Brain microvascular endothelial cell (primary cell): ENCODE results near the gene LIPM.

Source experiments
- DNase-seq: peaks from one replicate; pipeline ENCODE4 v3.0.0-alpha.2; 2020
- H3K27ac ChIP-seq: fragments of 250-450 bp; sonication (Bioruptor Pico); 2 replicates; pipeline ENCODE4 v1.5.1; 2020; ENCODE audit warnings: mild to moderate bottlenecking, moderate library complexity
- H3K27me3 ChIP-seq: fragments of 250-450 bp; sonication (Bioruptor Pico); replicated peaks from 2 replicates; pipeline ENCODE4 v1.5.1; 2020; ENCODE audit warnings: mild to moderate bottlenecking
- H3K36me3 ChIP-seq: fragments of 250-450 bp; sonication (Bioruptor Pico); replicated peaks from 2 replicates; pipeline ENCODE4 v1.5.1; 2020; ENCODE audit warnings: mild to moderate bottlenecking
- H3K4me3 ChIP-seq: 2 replicates; pipeline ENCODE4 v1.5.1; 2011; ENCODE audit warnings: low read depth, mild to moderate bottlenecking, control low read depth, low read length, moderate library complexity
- in situ Hi-C: cut with HindIII; loops from 2 replicates; pipeline ENCODE4 v1.10.0; 2017; ENCODE audit warnings: low sequenced_read_pairs, low pct_ligation_motif_present
- TF ChIP-seq, protein P1 (sequence below): IDR thresholded peaks from 2 replicates; pipeline ENCODE4 v1.5.1; 2011; ENCODE audit warnings: low read depth, mild to moderate bottlenecking, moderate library complexity, low read length, control low read depth, inconsistent platforms; ENCODE audit errors: missing control alignments

The LIPM gene

GRCh38 chr10:88762906-88763305, 39.6 kb upstream of the LIPM start:
- TF ChIP-seq, protein P1, sequence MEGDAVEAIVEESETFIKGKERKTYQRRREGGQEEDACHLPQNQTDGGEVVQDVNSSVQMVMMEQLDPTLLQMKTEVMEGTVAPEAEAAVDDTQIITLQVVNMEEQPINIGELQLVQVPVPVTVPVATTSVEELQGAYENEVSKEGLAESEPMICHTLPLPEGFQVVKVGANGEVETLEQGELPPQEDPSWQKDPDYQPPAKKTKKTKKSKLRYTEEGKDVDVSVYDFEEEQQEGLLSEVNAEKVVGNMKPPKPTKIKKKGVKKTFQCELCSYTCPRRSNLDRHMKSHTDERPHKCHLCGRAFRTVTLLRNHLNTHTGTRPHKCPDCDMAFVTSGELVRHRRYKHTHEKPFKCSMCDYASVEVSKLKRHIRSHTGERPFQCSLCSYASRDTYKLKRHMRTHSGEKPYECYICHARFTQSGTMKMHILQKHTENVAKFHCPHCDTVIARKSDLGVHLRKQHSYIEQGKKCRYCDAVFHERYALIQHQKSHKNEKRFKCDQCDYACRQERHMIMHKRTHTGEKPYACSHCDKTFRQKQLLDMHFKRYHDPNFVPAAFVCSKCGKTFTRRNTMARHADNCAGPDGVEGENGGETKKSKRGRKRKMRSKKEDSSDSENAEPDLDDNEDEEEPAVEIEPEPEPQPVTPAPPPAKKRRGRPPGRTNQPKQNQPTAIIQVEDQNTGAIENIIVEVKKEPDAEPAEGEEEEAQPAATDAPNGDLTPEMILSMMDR = no peak
- H3K4me3 ChIP-seq = no peak overlapping the region
- no peaks in the 10 kb centered on the region for H3K36me3 ChIP-seq
- no peak for DNase-seq
- H3K27me3 ChIP-seq = no peaks in the 10 kb centered on the region
- no peak overlapping the region for H3K27ac ChIP-seq
- in situ Hi-C loops = no loop called here

- Histone ChIP-seq H3K36me3 (no peaks in the 10 kb centered on the region), H3K4me3 (no peak overlapping the region), H3K27ac (no peak overlapping the region), H3K27me3 (no peaks in the 10 kb centered on the region)
- DNase-seq = no peak
- TF ChIP-seq, protein P1 = no peak
- in situ Hi-C loops = no loop called here
Observed at GRCh38 chr10:88763441-88763840, 39.1 kb upstream of the LIPM start.

DNA sequence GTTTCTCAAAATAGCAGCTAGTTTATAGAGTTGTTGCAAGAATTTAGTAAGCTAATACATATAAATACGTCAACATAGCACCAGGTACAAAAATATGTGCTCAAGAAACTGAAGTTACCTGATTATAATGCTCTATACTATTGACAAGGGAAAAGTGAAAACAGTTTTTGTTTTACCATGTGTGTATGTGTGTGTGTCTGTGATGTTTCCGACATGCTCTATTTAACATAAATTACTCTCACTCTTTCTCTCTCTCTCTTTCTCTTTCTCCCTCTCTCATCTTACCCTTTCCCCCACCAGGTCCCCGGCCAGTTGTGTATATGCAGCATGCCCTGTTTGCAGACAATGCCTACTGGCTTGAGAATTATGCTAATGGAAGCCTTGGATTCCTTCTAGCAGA, 38.4 kb upstream of the LIPM start:
- TF ChIP-seq, protein P1 = no peak
- no peak for DNase-seq
- no peaks in the 10 kb centered on the region for H3K27me3 ChIP-seq
- no peaks in the 10 kb centered on the region for H3K36me3 ChIP-seq
- H3K27ac ChIP-seq = no peak overlapping the region
- H3K4me3 ChIP-seq = no peak overlapping the region
- in situ Hi-C loops = no loop called here

- Histone ChIP-seq H3K27ac (no peak overlapping the region), H3K36me3 (no peaks in the 10 kb centered on the region), H3K27me3 (no peaks in the 10 kb centered on the region), H3K4me3 (no peak overlapping the region)
- TF ChIP-seq, protein P1 = no peak
- DNase-seq = no peak
- in situ Hi-C loops = no loop called here
Observed at GRCh38 chr10:88765816-88766215, 36.7 kb upstream of the LIPM start.

- H3K4me3 ChIP-seq = no peak overlapping the region
- TF ChIP-seq, protein P1 = no peak
- in situ Hi-C loops = no loop called here
- H3K36me3 ChIP-seq = no peaks in the 10 kb centered on the region
- H3K27me3 ChIP-seq = no peaks in the 10 kb centered on the region
- no peak for DNase-seq
- no peak overlapping the region for H3K27ac ChIP-seq
Observed at GRCh38 chr10:88769384-88769783, 33.1 kb upstream of the LIPM start.

GRCh38 chr10:88781206-88781605, 21.3 kb upstream of the LIPM start:
- H3K36me3 ChIP-seq = no peaks in the 10 kb centered on the region
- in situ Hi-C loops = no loop called here
- H3K27me3 ChIP-seq = no peaks in the 10 kb centered on the region
- H3K27ac ChIP-seq = no peak overlapping the region
- no peak for DNase-seq
- TF ChIP-seq, protein P1 = no peak
- H3K4me3 ChIP-seq = no peak overlapping the region
